Glomerular endothelial cell (primary cell): Measurements from ENCODE around the gene ATP2A2. TPM values are rescaled to one million over a fixed set of nuclear protein-coding genes. Genes with fewer than 3 reads are reported as not detected.
A peak's percentile ranks its signal among the peaks of the same experiment; 100 is the strongest.

ENCODE experiments used
- DNase-seq: peaks from one replicate; pipeline ENCODE4 v3.0.0-alpha.2; 2011; ENCODE audit warnings: low read depth, low spot score; ENCODE audit errors: extremely low read depth
- total RNA-seq: library from RNA; depleted of rRNA; stranded (reverse); fragments of >200 nt; gene quantifications from 2 replicates; pipeline ENCODE4 v1.2.3, GENCODE V29; 2015

The ATP2A2 gene
- total RNA-seq, 1 donor from 2014 or later: 176 TPM

DNA sequence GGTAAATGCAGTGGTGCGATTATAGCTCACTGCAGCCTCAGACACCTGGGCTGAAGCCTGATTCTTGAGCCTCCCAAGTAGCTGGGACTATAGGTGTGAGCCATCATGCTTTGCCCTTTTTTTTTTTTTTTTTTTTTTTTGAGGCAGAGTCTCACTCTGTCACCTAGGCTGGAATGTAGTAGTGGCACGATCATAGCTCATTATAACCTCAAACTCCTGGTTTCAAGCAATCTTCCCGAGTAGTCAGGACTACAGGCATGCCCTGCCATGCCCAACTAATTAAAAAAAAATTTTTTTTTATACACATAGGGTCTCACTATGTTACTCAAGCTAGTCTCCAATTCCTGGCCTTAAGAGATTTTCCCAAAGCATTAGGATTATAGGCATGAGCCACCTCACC is 6.9 kb downstream of the ATP2A2 start:
- DNase-seq: no peak

DNA sequence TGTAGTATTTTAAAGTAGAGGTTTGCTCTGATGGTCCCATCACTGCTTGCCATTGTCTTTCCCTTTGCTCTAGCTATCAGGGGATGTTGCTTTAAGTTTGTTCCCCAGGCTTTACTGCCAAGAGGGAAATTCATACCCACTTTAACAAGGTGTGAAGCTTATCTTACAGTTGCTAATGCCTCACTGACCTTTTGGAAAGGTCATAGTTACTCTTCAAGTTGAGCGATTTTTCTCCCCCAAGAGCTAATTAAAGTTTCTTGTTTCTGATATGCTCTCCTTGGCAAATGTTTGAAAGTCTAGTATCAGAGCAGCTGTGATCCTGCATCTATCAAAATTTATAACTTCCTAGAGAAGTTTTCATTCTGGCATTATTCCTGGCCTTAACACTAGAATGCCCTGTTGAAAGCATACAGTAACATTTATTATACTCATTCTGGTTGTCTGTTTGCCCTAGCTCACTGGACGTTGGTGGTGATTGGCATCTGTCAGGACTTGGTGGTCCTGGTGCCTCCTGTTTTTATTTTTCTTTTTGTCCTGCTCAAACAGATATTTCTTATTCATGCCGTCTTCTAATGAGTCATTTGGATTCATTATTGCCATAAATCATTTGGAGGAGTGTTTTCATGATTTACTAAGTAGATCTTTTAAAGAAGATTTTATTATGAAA is 8.1 kb downstream of the ATP2A2 start:
- no peak for DNase-seq

DNA sequence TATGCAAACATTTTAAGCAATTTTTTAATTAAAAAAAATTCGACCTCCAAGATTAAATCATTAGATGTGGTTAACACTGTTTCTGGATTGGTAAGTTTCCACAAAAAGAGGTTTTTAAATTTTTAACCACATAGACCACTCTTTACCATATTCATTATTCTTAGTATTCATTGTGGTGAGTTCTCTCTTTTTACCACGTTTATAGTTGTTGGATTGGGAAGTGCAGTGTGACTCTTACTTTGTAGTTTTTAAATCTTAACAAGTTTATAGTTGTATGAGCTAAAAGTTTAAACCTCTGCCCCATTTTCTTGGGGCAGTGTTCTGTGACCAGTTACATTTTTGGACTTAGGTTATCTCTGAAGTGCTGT is 8.6 kb downstream of the ATP2A2 start:
- DNase-seq: no peak

DNA sequence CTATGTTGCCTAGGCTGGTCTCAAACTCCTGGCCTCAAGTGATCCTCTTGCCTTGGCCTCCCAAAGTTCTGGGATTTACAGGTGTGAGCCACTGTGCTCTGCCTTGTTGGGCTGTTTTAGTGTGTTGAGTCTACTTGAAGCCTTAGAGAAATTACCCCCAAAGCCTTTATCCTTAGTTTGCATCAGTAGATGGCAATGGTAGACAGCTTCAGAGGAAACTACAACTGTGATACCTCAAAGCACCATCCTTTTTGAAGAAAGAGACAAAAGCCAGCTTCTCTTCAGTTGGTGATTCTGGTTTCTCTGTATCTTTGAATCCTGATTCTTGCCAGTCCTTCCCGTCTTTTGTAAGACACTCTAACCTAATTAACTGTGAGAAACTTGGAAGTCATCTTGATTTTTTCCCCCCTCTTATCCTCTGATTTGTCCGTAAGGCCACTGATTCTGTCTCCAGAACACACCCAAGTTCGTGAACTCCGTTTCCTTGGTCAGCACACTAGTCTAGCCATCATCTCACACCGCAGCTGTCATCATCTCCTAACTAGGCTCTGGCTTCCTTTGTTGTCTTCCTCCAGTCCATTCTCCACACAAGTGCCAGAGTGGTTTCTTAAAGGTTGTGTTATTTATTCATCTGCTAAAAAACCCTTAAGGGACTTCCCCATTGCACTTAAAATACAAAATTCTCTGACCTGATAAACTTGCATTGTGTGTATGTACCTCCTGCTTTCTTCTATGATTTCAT is 20.2 kb downstream of the ATP2A2 start:
- no peak for DNase-seq

DNA sequence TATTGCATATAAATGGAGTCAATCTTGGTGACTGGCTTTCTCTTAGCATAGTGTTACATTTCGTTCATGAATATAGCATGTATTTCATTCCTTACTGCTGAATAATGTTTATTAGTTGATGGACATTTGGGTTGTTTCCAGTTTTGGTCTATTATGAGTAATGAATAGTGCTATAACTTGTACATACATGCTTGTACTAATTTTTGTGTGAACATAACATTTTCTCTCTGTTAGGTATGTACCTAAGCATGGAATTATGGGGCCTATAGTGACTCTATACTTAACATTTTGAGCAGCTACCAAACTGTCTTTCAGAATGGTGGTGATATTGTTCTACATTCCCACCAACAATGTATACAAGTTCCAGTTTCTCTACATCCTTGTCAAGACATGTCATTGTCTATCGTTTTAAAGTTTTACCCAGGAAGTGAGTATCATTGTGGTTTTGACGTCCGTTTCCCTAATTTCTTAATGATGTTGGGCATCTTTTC is 23.1 kb downstream of the ATP2A2 start:
- DNase-seq: no peak

DNA sequence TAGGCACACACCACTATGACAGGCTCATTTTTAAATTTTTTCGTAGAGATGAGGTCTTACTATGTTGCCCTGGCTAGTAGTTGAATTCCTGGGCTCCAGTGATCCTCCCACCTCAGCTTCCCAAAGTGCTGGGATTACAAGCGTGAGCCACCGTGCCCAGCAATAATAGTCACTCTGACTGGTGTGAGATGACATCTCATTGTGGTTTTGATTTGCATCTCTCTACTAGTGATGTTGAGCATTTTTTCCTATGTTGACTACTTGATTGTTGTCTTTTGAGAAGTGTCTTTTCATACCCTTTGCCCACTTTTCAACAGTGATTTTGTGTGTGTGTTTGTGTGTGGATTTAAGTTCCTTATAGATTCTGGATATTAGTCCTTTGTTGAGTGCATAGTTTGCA is 26.3 kb downstream of the ATP2A2 start:
- no peak for DNase-seq

DNA sequence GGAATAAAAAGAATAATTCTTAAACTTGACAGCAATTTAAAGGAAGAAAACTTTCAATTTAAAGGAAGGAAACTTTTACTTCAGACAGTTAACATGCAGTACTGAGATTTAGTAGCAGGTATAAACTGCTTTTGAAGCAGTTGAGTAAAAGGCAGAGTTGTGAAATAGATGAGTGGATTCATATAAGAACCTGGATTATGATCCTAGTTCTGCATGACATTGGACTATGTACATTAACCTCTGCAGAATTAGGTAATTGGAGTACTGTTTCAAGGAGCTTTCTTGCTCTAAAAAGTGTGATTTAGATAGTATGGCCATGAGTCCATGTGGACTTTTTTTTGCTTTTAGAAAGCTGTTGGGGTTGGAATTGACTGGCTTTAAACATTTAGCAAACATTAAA is 29.7 kb downstream of the ATP2A2 start:
- DNase-seq: no peak

DNA sequence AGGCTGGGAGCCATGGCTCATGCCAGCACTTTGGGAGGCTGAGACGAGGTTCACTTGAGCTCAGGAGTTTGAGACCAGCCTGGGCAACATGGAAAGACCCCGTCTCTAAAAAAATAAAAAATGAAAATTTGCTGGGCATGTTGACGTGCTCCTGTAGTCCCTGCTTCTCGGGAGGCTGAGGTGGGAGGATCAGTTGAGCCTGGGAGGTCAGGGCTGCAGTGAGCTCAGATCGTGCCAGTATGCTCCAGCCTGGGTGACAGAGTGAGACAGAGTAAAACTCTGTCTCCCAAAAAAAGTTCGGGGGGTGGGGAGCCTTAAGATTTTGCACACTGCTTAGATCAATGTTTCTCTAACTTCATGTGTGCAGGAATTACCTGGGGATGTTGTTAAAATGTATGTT is 30.9 kb downstream of the ATP2A2 start:
- no peak for DNase-seq

DNA sequence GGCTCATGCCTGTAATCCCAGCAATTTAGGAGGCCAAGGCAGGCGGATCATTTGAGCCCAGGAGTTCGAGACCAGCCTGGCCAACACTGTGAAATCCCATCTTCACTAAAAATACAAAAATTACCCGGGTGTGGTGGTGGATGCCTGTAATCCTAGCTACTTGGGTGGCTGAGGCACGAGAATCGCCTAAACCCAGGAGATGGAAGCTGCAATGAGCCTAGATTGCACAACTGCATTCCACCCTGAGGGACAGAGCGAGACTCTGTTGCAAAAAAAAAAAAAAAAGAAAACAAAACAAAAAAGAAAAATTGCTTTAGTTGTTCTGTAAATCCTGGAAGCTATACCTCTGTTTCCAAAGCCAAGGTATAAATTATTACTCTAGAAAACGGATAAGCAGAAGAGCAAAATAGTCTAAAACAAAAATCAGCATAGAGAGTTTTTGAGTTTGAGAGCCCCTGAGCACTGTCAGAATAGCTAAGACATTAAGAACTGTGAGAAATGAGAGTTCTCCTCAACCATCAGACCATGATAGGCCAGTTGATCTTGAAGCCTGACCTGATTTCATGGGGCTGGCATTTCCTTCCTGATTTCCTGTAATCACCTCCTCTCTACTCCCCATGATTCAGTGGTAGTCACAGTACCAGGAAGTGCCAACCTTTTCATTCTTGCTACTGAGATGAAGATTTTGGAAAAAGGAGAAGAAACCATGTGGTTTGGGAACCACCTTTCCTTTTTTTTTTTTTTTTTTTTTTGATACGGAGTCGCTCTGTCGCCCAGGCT is 31.7 kb downstream of the ATP2A2 start:
- DNase-seq: peak; percentile 71

DNA sequence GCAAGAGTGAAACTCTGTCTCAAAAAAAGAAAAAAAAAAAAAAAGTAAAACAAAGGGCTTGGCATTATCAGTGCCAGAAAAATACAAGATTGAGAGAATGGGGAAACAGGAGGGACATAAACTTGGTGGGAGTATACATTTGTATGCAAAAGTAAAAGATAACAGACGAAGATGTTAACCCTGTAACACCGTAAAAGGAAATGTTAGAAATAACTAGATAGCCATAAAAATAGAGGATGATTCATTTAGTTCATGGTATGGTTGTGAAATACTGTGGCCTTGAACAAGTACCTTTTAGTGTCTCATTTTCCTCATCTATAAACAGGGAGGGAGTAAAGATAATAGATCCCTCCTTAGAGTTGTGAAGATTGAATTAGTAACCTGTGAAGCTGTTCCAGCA is 33.3 kb downstream of the ATP2A2 start:
- no peak for DNase-seq

DNA sequence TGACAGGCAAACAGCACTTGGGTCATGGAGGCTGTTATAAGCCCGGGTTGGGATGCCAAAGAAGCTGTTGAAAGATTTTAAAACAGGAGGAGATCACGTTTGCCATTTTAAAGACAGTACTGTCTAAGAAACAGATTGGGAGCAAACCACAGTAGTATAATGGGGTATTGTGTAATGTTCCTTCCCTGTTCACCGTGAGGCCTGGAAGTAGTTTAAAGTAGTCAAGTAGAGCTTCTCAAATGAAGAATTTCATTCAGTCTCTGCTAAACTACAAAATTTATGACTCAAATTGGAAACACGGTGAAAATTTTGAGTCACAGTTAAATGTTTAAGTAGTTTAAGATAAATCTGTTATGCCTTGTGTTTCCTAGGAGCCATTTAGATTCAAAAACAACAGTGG is 35.8 kb downstream of the ATP2A2 start:
- DNase-seq: no peak

DNA sequence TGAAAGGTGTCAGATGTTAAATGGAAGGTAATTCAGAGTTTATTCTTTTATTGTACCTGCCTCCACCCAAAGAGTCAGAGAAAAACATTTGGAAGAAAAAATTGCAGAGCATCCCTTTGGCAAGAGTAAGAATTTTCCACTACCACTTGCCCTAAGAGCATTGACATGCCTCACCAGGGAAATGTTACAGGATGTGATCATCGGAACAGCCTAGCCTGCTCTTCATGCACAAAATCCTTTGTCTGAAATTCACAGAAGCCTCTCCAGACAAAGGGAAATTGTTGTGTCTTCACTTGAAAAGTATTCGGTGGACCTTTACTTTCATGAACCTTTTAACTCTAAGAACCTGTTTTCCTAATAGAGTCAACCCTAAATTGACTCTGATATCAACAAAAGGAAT is 36.9 kb downstream of the ATP2A2 start:
- no peak for DNase-seq

DNA sequence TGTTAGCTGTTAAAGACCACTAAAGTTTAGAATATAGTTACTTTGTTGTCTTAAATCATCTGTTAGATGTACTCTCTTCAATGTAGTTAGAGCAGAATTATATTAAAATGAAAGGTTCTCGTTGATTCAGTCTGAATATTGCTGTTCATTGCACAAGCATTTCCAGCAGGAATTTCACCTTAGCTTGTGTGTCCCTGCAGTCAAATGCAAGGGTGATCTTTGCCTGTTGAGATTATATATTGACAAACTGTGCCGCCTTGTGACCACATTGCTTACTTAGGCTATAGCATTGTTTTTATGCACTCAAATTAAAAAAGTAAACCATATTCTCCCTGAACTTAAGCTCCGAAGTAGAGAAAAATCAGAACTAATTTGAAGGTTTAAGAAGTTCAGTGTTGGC is 39.5 kb downstream of the ATP2A2 start:
- no peak for DNase-seq

DNA sequence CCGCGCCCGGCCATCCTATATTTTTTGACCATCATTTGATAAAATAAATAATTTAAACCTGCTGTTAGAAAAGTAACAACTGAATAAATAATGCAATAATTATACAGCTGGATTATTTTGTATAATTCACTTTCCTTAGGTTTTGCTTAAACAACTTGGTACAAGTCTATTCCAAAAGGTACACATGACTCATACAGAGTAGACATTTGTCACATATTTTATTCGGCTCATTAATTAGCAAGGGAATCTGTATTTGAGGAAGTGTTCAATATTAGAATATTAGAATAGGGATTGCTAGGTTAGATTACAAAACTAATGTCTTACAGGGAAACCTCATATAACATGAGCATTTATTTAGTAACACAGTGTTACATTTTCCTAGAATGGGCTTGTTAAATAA is 48.7 kb downstream of the ATP2A2 start:
- no peak for DNase-seq

DNA sequence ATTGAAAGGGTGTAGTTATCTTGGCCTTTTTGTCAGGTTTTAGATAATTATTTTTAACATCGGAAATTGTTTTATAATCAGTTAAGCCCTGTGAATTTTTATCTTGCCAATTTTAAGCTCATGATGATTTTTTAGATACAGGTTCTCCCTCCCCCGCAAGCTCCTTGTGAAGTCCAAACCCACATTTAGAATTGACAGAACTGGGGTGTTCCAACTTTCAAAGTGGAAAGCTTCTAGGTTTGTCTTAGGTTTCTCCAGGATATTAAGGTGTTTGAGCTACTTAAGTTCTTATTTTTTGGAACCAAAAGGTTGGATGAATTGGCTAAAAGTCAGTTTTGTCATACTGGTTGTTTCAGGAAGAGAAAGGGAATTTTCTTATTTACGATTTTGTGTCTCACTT is 49.1 kb downstream of the ATP2A2 start:
- no peak for DNase-seq

DNA sequence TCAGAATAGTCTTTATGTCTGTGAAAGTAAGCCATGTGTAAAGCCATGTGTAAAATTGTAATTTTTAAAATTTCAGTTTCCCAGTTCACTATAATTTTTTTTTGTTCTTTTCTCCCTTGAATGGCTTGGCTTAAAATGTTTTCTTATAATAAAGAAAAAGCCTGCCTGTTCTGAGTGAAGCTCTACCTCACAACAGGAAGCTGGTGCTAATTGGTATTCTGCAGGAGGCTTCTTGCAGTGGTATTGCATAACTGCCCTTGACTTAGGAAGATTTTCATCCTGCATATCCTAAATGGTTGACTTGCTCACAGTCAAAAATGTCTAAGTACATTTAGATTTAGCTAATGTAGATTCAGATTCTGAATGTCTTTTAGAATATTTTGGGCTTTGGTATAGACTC is 49.5 kb downstream of the ATP2A2 start:
- no peak for DNase-seq

DNA sequence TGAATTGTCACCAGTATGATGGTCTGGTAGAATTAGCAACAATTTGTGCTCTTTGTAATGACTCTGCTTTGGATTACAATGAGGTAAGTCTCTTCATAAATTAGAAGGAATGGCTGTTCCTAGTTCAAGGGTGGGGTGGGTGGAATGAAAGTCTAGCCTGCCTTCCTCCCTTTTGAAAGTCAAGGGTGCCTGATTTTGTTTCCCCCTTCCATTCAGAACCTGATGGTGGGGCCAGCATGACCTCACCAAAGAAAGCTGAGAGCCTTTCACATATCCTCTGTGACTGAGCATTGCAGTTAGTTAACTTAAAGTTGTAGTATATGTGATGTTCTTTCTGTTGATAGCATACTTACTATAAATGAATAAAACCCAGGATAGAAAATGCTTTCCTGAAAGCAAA is 52.2 kb downstream of the ATP2A2 start:
- DNase-seq: no peak

DNA sequence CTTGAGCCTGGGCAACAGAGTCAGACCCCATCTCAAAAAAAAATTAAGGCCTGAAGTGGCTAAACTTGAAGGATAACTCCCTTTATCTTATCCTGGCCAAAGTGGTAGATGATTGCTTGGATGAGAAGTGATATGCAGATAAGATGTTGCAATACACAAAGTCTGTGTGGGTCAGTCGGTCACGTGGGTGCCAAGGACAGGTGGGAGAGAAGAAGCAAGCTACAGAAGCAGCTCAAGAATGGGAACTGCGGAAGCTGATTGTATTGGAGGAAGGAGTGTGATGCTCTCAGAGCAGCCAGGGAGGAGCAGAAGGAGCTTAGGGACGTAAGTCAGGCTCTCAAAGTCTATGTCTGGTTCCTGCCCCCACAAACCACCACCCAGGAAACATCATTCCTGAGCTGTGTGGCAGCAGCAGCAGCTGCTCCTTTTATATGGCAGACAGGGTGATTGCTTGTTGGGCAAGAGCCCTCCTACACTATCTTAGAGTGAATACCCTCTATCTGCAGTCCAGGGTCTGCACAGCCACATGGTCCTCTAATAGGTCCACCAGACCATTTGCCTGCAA is 54.5 kb downstream of the ATP2A2 start:
- DNase-seq: no peak

DNA sequence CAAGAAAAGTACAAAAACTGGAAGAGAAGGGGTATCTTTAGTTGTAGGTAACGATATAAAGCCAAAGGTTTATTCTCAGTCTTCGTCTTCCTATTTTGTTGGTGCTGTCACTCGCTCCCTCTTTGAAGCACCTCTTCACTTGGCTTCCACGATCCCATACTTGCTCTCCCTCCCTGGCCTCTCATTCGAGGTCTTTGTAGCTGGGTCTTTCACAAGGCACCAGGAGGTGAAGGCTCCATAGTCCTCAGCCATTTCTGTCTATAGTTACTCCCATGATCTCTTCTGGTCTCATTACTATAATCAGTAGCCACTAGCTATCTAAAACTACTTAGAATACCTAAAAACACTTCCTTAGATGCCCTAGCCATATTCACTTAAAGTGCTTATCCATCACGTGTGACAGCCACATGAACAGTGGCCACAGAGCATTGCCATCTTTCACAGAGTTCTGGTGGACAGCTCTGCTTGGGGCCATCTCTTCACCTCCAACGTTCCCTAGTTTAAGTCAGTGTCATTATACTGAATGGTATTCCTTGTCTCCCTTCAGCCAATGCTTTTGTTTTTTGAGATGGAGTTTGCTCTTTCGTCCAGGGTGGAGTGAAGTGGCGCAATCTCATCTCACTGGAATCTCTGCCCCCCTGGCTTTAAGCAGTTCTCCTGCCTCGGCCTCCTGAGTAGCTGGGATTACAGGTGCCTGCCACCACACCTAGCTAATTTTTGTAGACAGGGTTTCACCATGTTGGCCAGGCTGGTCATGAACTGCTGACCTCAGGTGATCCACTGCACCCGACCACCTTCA is 57.1 kb downstream of the ATP2A2 start:
- no peak for DNase-seq

DNA sequence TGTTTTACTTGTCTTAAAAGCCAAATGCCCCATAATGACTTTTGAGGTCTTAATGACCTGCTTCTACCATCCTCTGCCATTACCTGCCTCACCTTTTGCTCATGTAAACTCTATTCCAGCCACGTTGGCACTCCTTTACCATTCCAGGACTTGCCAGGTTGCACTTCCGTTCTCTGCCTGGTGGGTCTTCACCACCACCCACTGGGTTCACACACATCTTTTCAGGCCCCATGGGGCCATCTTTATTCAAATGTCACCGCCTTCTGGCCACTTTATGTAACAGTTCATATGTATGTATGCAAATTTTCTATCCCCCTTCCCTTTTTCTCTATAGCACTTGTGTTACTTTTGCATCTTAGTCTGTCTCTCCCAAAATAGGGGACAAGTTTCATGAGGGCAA is 57.7 kb downstream of the ATP2A2 start:
- no peak for DNase-seq
